IMR-90 (cell line): ENCODE results near the gene NUBP1. TPM values are rescaled to one million over a fixed set of nuclear protein-coding genes. Genes with fewer than 3 reads are reported as not detected.

Experiments
- ATAC-seq: fragments of 200-7000 bp; cut with Tn5 transposase; 2 replicates; pipeline ENCODE4 v1.9.1; 2020; ENCODE audit warnings: low read depth, mild to moderate bottlenecking, moderate library complexity
- BruUV-seq: library from RNA; stranded (reverse); fragments of 400-500 nt; replicated peaks from 2 replicates; lab custom pipeline; 2021; lab: Mats Ljungman, UMichigan
- CTCF ChIA-PET: fragments of 300-600 bp; formaldehyde crosslinking; extraction: SDS; loops from one replicate; lab custom pipeline; 2021; ENCODE audit warnings: antibody characterized with exemption; lab: Yijun Ruan, JAX
- POLR2A ChIA-PET: fragments of 300-600 bp; sonication (Branson Sonifier 250); formaldehyde crosslinking; loops from one replicate; lab custom pipeline; 2022; ENCODE audit warnings: antibody characterized with exemption; ENCODE audit not compliant: unreplicated experiment; lab: Charles Lee
- DNase-seq: peaks from one replicate; pipeline ENCODE4 v3.0.0; 2013
- H2AFZ ChIP-seq: replicated peaks from 2 replicates; pipeline ENCODE3; 2013; ENCODE audit warnings: low read length, mild to moderate bottlenecking; ENCODE audit not compliant: poor library complexity
- H2AK5ac ChIP-seq: 2 replicates; pipeline ENCODE4 v1.6.1; 2013; ENCODE audit warnings: low read depth, low read length, inconsistent platforms
- H2AK9ac ChIP-seq: replicated peaks from 2 replicates; pipeline ENCODE3; 2013; ENCODE audit warnings: mild to moderate bottlenecking, low read depth, low read length, moderate library complexity; ENCODE audit not compliant: poor library complexity
- H2BK120ac ChIP-seq: 2 replicates; pipeline ENCODE4 v1.6.1; 2013; ENCODE audit warnings: low read depth, low read length, inconsistent platforms
- H2BK15ac ChIP-seq: 3 replicates; pipeline ENCODE4 v1.6.1; 2013; ENCODE audit warnings: low read depth, low read length, inconsistent platforms
- H2BK20ac ChIP-seq: 2 replicates; pipeline ENCODE4 v1.6.1; 2013; ENCODE audit warnings: low read depth, mild to moderate bottlenecking, inconsistent platforms, low read length, moderate library complexity
- H2BK5ac ChIP-seq: 2 replicates; pipeline ENCODE4 v1.6.1; 2013; ENCODE audit warnings: mild to moderate bottlenecking, low read depth, low read length, inconsistent platforms; ENCODE audit not compliant: poor library complexity, severe bottlenecking
- H3K14ac ChIP-seq: replicated peaks from 2 replicates; pipeline ENCODE4 v1.6.1; 2013; ENCODE audit warnings: low read depth, low read length, inconsistent platforms
- H3K18ac ChIP-seq: 2 replicates; pipeline ENCODE4 v1.6.1; 2013; ENCODE audit warnings: low read depth, low read length, control low read depth
- H3K23ac ChIP-seq: 2 replicates; pipeline ENCODE4 v1.6.1; 2013; ENCODE audit warnings: low read depth, low read length, inconsistent platforms
- H3K27ac ChIP-seq: 2 replicates; pipeline ENCODE4 v1.5.1; 2013; ENCODE audit warnings: mild to moderate bottlenecking, control low read depth, low read length; ENCODE audit not compliant: insufficient read depth
- H3K27me3 ChIP-seq: 2 replicates; pipeline ENCODE4 v1.6.1; 2013; ENCODE audit warnings: low read length; ENCODE audit not compliant: control insufficient read depth, insufficient read depth
- H3K36me3 ChIP-seq: 2 replicates; pipeline ENCODE4 v1.6.1; 2013; ENCODE audit warnings: low read length, mixed read lengths; ENCODE audit not compliant: control insufficient read depth, insufficient read depth
- H3K4ac ChIP-seq: 2 replicates; pipeline ENCODE4 v1.6.1; 2013; ENCODE audit warnings: low read depth, low read length, inconsistent platforms
- H3K4me1 ChIP-seq: 2 replicates; pipeline ENCODE4 v1.6.1; 2013; ENCODE audit warnings: low read length, mixed read lengths; ENCODE audit not compliant: control insufficient read depth, insufficient read depth
- H3K4me2 ChIP-seq: 2 replicates; pipeline ENCODE4 v1.6.1; 2013; ENCODE audit warnings: low read depth, mild to moderate bottlenecking, control low read depth, low read length, moderate library complexity
- H3K4me3 ChIP-seq: 2 replicates; pipeline ENCODE4 v1.5.1; 2013; ENCODE audit warnings: low read depth, mild to moderate bottlenecking, control low read depth, low read length, moderate library complexity; ENCODE audit not compliant: insufficient read depth
- H3K56ac ChIP-seq: 2 replicates; pipeline ENCODE4 v1.6.1; 2013; ENCODE audit warnings: low read length, inconsistent platforms; ENCODE audit not compliant: insufficient read depth; ENCODE audit errors: extremely low read depth
- H3K79me1 ChIP-seq, 2 experiments: 2 replicates each; pipeline ENCODE4 v1.6.1; 2013; ENCODE audit warnings: low read length in 2 of 2, inconsistent platforms in 1 of 2, low read depth in 1 of 2
- H3K9ac ChIP-seq: 2 replicates; pipeline ENCODE4 v1.6.1; 2013; ENCODE audit warnings: low read depth, low read length, control low read depth
- H3K9me1 ChIP-seq: 2 replicates; pipeline ENCODE4 v1.6.1; 2013; ENCODE audit warnings: low read length, inconsistent platforms; ENCODE audit not compliant: insufficient read depth
- H3K9me3 ChIP-seq: 2 replicates; pipeline ENCODE4 v1.6.1; 2013; ENCODE audit warnings: low read length; ENCODE audit not compliant: control insufficient read depth, insufficient read depth
- H4K20me1 ChIP-seq: 2 replicates; pipeline ENCODE4 v1.6.1; 2013; ENCODE audit warnings: low read length, inconsistent platforms; ENCODE audit not compliant: insufficient read depth
- H4K5ac ChIP-seq: 2 replicates; pipeline ENCODE4 v1.6.1; 2013; ENCODE audit warnings: mild to moderate bottlenecking, low read depth, low read length, control low read depth
- H4K8ac ChIP-seq, 2 experiments: 2 replicates each; pipeline ENCODE4 v1.6.1; 2013; ENCODE audit warnings: low read depth in 2 of 2, low read length in 2 of 2, control low read depth in 1 of 2, inconsistent platforms in 1 of 2
- H4K91ac ChIP-seq: 2 replicates; pipeline ENCODE4 v1.6.1; 2013; ENCODE audit warnings: low read depth, low read length, inconsistent platforms; ENCODE audit not compliant: insufficient read depth
- BHLHE40 ChIP-seq: fragments of 150-350 bp; IDR thresholded peaks from 2 replicates; pipeline ENCODE4 v1.6.1; 2016; ENCODE audit warnings: mild to moderate bottlenecking, low read depth, low read length
- CEBPB ChIP-seq: IDR thresholded peaks from 2 replicates; pipeline ENCODE4 v1.6.1; 2012; ENCODE audit warnings: low read depth, low read length, improper control_type of control experiment
- CHD1 ChIP-seq: IDR thresholded peaks from 2 replicates; pipeline ENCODE4 v1.6.1; 2012; ENCODE audit warnings: low read depth, low read length, improper control_type of control experiment
- FOS ChIP-seq: fragments of 150-350 bp; IDR thresholded peaks from 2 replicates; pipeline ENCODE4 v1.6.1; 2016; ENCODE audit warnings: low read depth, low read length
- MAFK ChIP-seq: IDR thresholded peaks from 2 replicates; pipeline ENCODE4 v1.6.1; 2012; ENCODE audit warnings: low read depth, low read length, improper control_type of control experiment
- MAZ ChIP-seq: IDR thresholded peaks from 2 replicates; pipeline ENCODE4 v1.6.1; 2012; ENCODE audit warnings: low read depth, mild to moderate bottlenecking, low read length, improper control_type of control experiment, moderate library complexity, borderline replicate concordance
- MXI1 ChIP-seq: IDR thresholded peaks from 2 replicates; pipeline ENCODE4 v1.6.1; 2012; ENCODE audit warnings: low read depth, mild to moderate bottlenecking, low read length, moderate library complexity, borderline replicate concordance
- NFE2L2 ChIP-seq: fragments of 150-350 bp; IDR thresholded peaks from 2 replicates; pipeline ENCODE4 v1.6.1; 2016; ENCODE audit warnings: low read depth, mild to moderate bottlenecking, low read length
- POLR2A ChIP-seq: IDR thresholded peaks from 2 replicates; pipeline ENCODE4 v1.6.1; 2012; ENCODE audit warnings: mild to moderate bottlenecking, low read depth, low read length
- RAD21 ChIP-seq: IDR thresholded peaks from 2 replicates; pipeline ENCODE4 v1.6.1; 2012; ENCODE audit warnings: low read length, improper control_type of control experiment
- RCOR1 ChIP-seq: IDR thresholded peaks from 2 replicates; pipeline ENCODE4 v1.6.1; 2012; ENCODE audit warnings: mild to moderate bottlenecking, low read length, improper control_type of control experiment; ENCODE audit not compliant: insufficient replicate concordance
- RFX5 ChIP-seq: IDR thresholded peaks from 2 replicates; pipeline ENCODE4 v1.8.0; 2012; ENCODE audit warnings: low read depth, mild to moderate bottlenecking, low read length, moderate library complexity
- SMC3 ChIP-seq: fragments of 150-350 bp; IDR thresholded peaks from 2 replicates; pipeline ENCODE4 v1.6.1; 2016; ENCODE audit warnings: low read depth, mild to moderate bottlenecking, antibody characterized with exemption, low read length, moderate library complexity
- WGBS, 2 experiments: methylation state at CpG; one replicate each; pipeline versions ENCODE4 v1.1.5 to v1.1.7; 2013; ENCODE audit warnings: missing lambda C conversion rate in 2 of 2; ENCODE audit not compliant: insufficient read length in 1 of 2; ENCODE audit errors: extremely low coverage in 2 of 2; 5-methylcytosine and 5-hydroxymethylcytosine counted together
- dilution Hi-C: fragments of 300-500 bp; cut with HindIII; formaldehyde crosslinking; loops from one replicate; pipeline ENCODE4 v1.14.3; 2018; ENCODE audit warnings: low sequenced_read_pairs; ENCODE audit not compliant: unreplicated experiment
- in situ Hi-C: fragments of 300-500 bp; cut with MboI; formaldehyde crosslinking; loops from 3 replicates; pipeline ENCODE4 v1.14.3; 2019; ENCODE audit warnings: low sequenced_read_pairs, inconsistent platforms, mixed read lengths
- intact Hi-C: fragments of 100-400 bp; cut with micrococcal nuclease; formaldehyde crosslinking; loops from 2 replicates; pipeline ENCODE4 v1.10.0; 2022
- polyA plus RNA-seq, 3 experiments: library from polyadenylated mRNA; depleted of rRNA; stranded (reverse); fragments of >200 nt; gene quantifications; 2 replicates each; pipeline ENCODE4 v1.2.3, GENCODE V29; 2012; ENCODE audit warnings: low replicate concordance in 1 of 3
- total RNA-seq: library from RNA; depleted of rRNA; stranded (reverse); fragments of >200 nt; gene quantifications from 2 replicates; pipeline ENCODE4 v1.2.3, GENCODE V29; 2012
- TF ChIP-seq, protein P1 (sequence below): conservative IDR thresholded peaks from 2 replicates; pipeline ENCODE4 v1.5.1; 2012; ENCODE audit warnings: mild to moderate bottlenecking, low read depth, low read length, improper control_type of control experiment
- TF ChIP-seq, protein P2 (sequence below): fragments of 150-350 bp; IDR thresholded peaks from 2 replicates; pipeline ENCODE4 v1.6.1; 2016; ENCODE audit warnings: low read depth, mild to moderate bottlenecking, low read length, moderate library complexity, borderline replicate concordance
- TF ChIP-seq, protein P3 (sequence below): fragments of 150-350 bp; IDR thresholded peaks from 2 replicates; pipeline ENCODE4 v1.6.1; 2017; ENCODE audit warnings: mild to moderate bottlenecking, antibody characterized with exemption, low read length, low read depth

The NUBP1 gene
- total and polyA plus RNA-seq, 2 of the 4 experiments (the other 2 are of a cell fraction), result 28.0 to 31.5 TPM

DNA sequence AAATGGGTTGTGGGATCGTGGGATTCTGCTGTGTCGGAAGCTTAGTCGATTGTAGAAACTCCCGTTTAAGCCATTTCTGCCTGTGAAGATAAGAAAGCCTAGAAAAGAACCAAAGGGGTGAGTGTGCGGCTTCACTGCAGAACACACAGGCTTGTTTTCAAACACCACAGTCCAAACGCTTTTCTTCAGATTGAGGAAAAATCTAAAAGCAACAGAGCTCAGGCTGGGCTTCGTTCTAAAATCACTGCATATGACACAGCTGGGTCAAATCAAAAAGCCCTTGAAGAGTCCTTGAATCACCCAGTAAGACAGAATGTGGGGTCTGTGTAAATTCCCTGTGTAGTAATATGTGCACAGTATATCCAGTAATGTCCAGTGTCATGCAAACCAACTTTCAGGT is 25.7 kb downstream of the NUBP1 start:
- WGBS, 2 experiments, result 77% methylated on average over 3 of the region's 7 CpGs; no CpG with 5 or more reads in 1 of the 2 experiments
- no peak overlapping the region for H3K4ac ChIP-seq
- no peak overlapping the region for H3K14ac ChIP-seq
- H3K36me3 ChIP-seq, result no peaks in the 10 kb centered on the region; the same call in none of the 2 replicates
- no peak overlapping the region for H3K23ac ChIP-seq
- ATAC-seq (no peak), DNase-seq (no peak)
- ChIA-PET CTCF (no interaction called here), POLR2A (no interaction called here)
- H4K91ac ChIP-seq, result no peak overlapping the region
- no peaks in the 10 kb centered on the region for H3K4me1 ChIP-seq
- no peak overlapping the region for H3K27ac ChIP-seq
- no peak overlapping the region for H2AK5ac ChIP-seq
- H3K9ac ChIP-seq, result no peak overlapping the region
- BruUV-seq, result no TSS peak
- H4K8ac ChIP-seq, result no peak overlapping the region
- TF ChIP-seq, protein P1, sequence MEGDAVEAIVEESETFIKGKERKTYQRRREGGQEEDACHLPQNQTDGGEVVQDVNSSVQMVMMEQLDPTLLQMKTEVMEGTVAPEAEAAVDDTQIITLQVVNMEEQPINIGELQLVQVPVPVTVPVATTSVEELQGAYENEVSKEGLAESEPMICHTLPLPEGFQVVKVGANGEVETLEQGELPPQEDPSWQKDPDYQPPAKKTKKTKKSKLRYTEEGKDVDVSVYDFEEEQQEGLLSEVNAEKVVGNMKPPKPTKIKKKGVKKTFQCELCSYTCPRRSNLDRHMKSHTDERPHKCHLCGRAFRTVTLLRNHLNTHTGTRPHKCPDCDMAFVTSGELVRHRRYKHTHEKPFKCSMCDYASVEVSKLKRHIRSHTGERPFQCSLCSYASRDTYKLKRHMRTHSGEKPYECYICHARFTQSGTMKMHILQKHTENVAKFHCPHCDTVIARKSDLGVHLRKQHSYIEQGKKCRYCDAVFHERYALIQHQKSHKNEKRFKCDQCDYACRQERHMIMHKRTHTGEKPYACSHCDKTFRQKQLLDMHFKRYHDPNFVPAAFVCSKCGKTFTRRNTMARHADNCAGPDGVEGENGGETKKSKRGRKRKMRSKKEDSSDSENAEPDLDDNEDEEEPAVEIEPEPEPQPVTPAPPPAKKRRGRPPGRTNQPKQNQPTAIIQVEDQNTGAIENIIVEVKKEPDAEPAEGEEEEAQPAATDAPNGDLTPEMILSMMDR, result no peak
- TF ChIP-seq NFE2L2 (no peak), CEBPB (no peak), MXI1 (no peak), CHD1 (no peak), RCOR1 (no peak), MAZ (no peak), RAD21 (no peak), POLR2A (no peak), RFX5 (no peak), SMC3 (no peak), BHLHE40 (no peak), FOS (no peak), MAFK (no peak)
- TF ChIP-seq, protein P2, sequence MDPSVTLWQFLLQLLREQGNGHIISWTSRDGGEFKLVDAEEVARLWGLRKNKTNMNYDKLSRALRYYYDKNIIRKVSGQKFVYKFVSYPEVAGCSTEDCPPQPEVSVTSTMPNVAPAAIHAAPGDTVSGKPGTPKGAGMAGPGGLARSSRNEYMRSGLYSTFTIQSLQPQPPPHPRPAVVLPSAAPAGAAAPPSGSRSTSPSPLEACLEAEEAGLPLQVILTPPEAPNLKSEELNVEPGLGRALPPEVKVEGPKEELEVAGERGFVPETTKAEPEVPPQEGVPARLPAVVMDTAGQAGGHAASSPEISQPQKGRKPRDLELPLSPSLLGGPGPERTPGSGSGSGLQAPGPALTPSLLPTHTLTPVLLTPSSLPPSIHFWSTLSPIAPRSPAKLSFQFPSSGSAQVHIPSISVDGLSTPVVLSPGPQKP, result no peak
- TF ChIP-seq, protein P3, sequence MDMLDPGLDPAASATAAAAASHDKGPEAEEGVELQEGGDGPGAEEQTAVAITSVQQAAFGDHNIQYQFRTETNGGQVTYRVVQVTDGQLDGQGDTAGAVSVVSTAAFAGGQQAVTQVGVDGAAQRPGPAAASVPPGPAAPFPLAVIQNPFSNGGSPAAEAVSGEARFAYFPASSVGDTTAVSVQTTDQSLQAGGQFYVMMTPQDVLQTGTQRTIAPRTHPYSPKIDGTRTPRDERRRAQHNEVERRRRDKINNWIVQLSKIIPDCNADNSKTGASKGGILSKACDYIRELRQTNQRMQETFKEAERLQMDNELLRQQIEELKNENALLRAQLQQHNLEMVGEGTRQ, result no peak
- no peak overlapping the region for H3K56ac ChIP-seq
- H4K5ac ChIP-seq, result no peak overlapping the region
- H3K18ac ChIP-seq, result no peak overlapping the region
- no peak overlapping the region for H2BK20ac ChIP-seq
- no peak overlapping the region for H2BK120ac ChIP-seq
- in situ Hi-C loops (no loop called here), intact Hi-C loops (no loop called here), dilution Hi-C loops (no loop called here)
- no peak overlapping the region for H3K4me3 ChIP-seq
- no peak overlapping the region for H2AFZ ChIP-seq
- H3K9me1 ChIP-seq, result no peaks in the 10 kb centered on the region
- H3K9me3 ChIP-seq, result no peaks in the 10 kb centered on the region
- H3K27me3 ChIP-seq, result no peaks in the 10 kb centered on the region
- H2BK5ac ChIP-seq, result no peak overlapping the region
- H3K4me2 ChIP-seq, result no peak overlapping the region
- H2BK15ac ChIP-seq, result no peak overlapping the region
- no peaks in the 10 kb centered on the region for H3K79me1 ChIP-seq
- no peaks in the 10 kb centered on the region for H4K20me1 ChIP-seq
- no peak overlapping the region for H2AK9ac ChIP-seq
